GM21717 (cell line): ENCODE measurements around the gene PCDH9.
"Not testable (repeated sequence)": the region's sequence is repeated elsewhere in the genome, so short reads cannot be mapped to it uniquely, and the experiment has no call there.

Experiments
- ATAC-seq: cut with Tn5 transposase; IDR thresholded peaks from one replicate; pipeline ENCODE4 v1.9.1; 2021; ENCODE audit warnings: mild to moderate bottlenecking, moderate library complexity; ENCODE audit not compliant: unreplicated experiment

The PCDH9 gene

GRCh38 chr13:66328476-66328875 lies 901.7 kb downstream of the PCDH9 start:
- no peak for ATAC-seq

GRCh38 chr13:66323745-66324347 lies 906.3 kb downstream of the PCDH9 start:
- no peak for ATAC-seq

GRCh38 chr13:66322936-66323335 lies 907.2 kb downstream of the PCDH9 start:
- no peak for ATAC-seq

- no peak for ATAC-seq
Observed at GRCh38 chr13:66322193-66322740, 907.9 kb downstream of the PCDH9 start.

GRCh38 chr13:66314911-66315310 lies 915.2 kb downstream of the PCDH9 start:
- no peak for ATAC-seq

- ATAC-seq, result no peak
Observed at GRCh38 chr13:66313413-66313812, 916.7 kb downstream of the PCDH9 start.

GRCh38 chr13:66312312-66313087 lies 917.6 kb downstream of the PCDH9 start:
- ATAC-seq, result no peak

- no peak for ATAC-seq
Observed at GRCh38 chr13:66305961-66306617, 924.0 kb downstream of the PCDH9 start.

GRCh38 chr13:66301482-66301881 lies 928.7 kb downstream of the PCDH9 start:
- no peak for ATAC-seq

- no peak for ATAC-seq
Observed at GRCh38 chr13:66301006-66301405, 929.1 kb downstream of the PCDH9 start.

GRCh38 chr13:66296875-66297274 lies 933.3 kb downstream of the PCDH9 start:
- ATAC-seq, result no peak

- no peak for ATAC-seq
Observed at GRCh38 chr13:66296328-66296727, 933.8 kb downstream of the PCDH9 start.

- ATAC-seq, result not testable (repeated sequence)
Observed at GRCh38 chr13:66286806-66287205, 943.3 kb downstream of the PCDH9 start.

GRCh38 chr13:66275416-66275815 lies 954.7 kb downstream of the PCDH9 start:
- no peak for ATAC-seq

GRCh38 chr13:66273011-66273410 lies 957.1 kb downstream of the PCDH9 start:
- no peak for ATAC-seq

GRCh38 chr13:66266761-66267160 lies 963.4 kb downstream of the PCDH9 start:
- no peak for ATAC-seq

GRCh38 chr13:66266348-66266747 lies 963.8 kb downstream of the PCDH9 start:
- ATAC-seq, result no peak

- no peak for ATAC-seq
Observed at GRCh38 chr13:66265371-66265770, 964.8 kb downstream of the PCDH9 start.

- ATAC-seq, result no peak
Observed at GRCh38 chr13:66264971-66265370, 965.2 kb downstream of the PCDH9 start.

- no peak for ATAC-seq
Observed at GRCh38 chr13:66262330-66262729, 967.8 kb downstream of the PCDH9 start.

- ATAC-seq, result not testable (repeated sequence)
Observed at GRCh38 chr13:66259426-66259825, 970.7 kb downstream of the PCDH9 start.
